AG09309 (cell line): ENCODE results near the gene TRAPPC2B.

ENCODE experiments used
- DNase-seq: peaks from one replicate; pipeline ENCODE4 v3.0.0-alpha.2; 2010; ENCODE audit warnings: low read depth
- H3K4me3 ChIP-seq: 2 replicates; pipeline ENCODE4 v1.5.1; 2011; ENCODE audit warnings: mild to moderate bottlenecking, low read depth, low read length, moderate library complexity; ENCODE audit not compliant: control insufficient read depth
- TF ChIP-seq, protein P1 (sequence below): IDR thresholded peaks from 2 replicates; pipeline ENCODE4 v1.5.1; 2011; ENCODE audit warnings: mild to moderate bottlenecking, low read depth, low read length, inconsistent platforms; ENCODE audit not compliant: insufficient read depth, control insufficient read depth; ENCODE audit errors: missing control alignments

The TRAPPC2B gene

GRCh38 chr19:57362997-57363687, at the start of gene TRAPPC2B, which contains the start of gene ZNF547:
TSS of gene TRAPPC2B (plus strand) at chr19:57363551. CDS start at chr19:57364834, 1,283 bp downstream.
TSS of gene ZNF547 (plus strand) at chr19:57363551. CDS start at chr19:57368556, 5,005 bp downstream.
- peak; percentile 97 for DNase-seq
- TF ChIP-seq, protein P1, sequence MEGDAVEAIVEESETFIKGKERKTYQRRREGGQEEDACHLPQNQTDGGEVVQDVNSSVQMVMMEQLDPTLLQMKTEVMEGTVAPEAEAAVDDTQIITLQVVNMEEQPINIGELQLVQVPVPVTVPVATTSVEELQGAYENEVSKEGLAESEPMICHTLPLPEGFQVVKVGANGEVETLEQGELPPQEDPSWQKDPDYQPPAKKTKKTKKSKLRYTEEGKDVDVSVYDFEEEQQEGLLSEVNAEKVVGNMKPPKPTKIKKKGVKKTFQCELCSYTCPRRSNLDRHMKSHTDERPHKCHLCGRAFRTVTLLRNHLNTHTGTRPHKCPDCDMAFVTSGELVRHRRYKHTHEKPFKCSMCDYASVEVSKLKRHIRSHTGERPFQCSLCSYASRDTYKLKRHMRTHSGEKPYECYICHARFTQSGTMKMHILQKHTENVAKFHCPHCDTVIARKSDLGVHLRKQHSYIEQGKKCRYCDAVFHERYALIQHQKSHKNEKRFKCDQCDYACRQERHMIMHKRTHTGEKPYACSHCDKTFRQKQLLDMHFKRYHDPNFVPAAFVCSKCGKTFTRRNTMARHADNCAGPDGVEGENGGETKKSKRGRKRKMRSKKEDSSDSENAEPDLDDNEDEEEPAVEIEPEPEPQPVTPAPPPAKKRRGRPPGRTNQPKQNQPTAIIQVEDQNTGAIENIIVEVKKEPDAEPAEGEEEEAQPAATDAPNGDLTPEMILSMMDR = no peak
- peak within 1 kb of the TSS; percentile 63 for H3K4me3 ChIP-seq

DNA sequence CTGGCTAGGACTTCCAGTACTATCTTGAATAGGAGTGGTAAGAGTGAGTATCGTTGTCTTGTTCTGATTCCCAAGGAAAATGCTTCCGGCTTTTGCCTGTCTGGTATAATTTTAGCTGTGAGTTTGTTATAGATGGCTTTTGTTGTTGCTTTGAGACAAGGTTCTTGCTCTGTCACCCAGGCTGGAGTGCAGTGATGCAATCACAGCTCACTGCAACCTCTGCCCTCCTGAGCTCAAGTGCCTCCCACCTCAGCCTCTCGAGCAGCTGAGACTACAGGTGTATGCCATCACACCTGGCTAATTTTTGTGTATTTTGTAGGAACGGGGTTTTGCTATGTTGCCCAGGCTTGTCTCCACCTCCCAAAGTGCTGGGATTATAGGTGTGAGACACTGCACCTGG, 49.2 kb upstream of the TRAPPC2B start:
- TF ChIP-seq, protein P1 = no peak

GRCh38 chr19:57317503-57317902, 45.8 kb upstream of the TRAPPC2B start:
- TF ChIP-seq, protein P1 = no peak

More for the DNA sequence above, 49.2 kb upstream of the TRAPPC2B start:
- no peak overlapping the region for H3K4me3 ChIP-seq
- DNase-seq = no peak

DNA sequence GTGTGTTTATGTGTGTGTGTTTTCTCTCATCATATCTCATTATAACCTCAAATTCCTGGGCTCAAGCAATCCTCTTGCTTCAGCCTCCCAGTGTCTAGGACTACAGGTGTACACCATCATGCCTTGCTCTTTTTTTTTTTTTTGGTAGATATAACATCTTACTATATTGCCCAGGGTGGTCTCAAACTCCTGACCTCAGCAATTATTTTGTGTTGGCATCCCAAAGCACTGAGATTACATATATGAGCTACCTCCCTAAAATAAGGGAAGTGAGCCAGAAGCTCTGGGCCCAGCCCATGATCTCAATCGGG, 43.5 kb upstream of the TRAPPC2B start:
- no peak for DNase-seq

More at GRCh38 chr19:57317503-57317902, 45.8 kb upstream of the TRAPPC2B start:
- no peak overlapping the region for H3K4me3 ChIP-seq
- no peak for DNase-seq

DNA sequence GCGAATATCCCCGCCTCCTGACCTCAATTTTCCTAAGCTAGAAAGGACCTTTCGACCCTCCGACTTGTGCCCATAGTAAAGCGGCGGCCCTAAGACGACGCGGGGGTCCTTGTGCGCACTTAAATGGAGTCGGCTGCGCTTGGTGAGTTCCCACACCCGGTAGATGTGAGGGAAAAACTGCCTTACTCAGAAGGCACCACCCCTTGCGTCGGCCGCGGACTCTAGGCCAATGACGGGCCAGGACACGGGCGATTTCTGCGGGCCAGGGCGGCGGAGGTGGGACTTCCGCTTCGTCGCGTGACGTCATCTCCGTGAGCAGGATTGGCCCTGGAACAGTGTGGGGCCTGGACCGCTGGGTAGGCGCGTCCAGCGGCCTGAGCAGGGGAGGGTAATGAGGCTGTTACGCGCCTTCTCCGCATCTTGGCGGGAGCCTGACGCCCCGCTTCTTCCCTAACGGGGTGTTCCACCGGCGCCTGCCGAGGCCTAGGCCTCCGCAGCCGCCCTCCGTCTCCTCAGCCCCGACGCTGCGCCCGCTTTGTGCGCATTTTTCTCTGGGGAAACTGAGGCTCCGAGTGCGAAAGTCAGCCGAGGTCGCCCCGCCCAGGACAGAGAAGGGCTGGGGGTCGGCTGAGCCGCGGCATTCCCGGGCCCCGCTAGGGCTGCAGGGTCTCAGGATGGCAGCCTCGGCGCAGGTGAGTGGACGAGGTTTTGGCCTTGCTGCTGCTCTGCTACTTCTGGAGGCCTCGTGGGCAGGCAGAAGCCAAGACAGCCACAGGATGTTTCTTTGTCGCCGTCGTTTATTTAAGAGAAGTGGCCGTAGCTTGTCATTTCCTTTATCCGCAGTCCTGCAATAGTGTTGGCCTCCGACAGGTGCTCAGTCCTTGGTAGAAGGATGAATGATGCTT, 42.9 kb upstream of the TRAPPC2B start, which contains the start of gene ZNF543:
Gene ZNF543, plus strand, starts transcription at position 293 of the 905 bp plus-strand sequence. Its CDS starts 382 bp downstream, at position 675.
- H3K4me3 ChIP-seq = peak within 1 kb of the TSS; percentile 85
- TF ChIP-seq, protein P1 = no peak
- DNase-seq = peak; percentile 74

More for the DNA sequence above, 43.5 kb upstream of the TRAPPC2B start:
- TF ChIP-seq, protein P1 = no peak
- H3K4me3 ChIP-seq = peak overlapping the region; percentile 85

DNA sequence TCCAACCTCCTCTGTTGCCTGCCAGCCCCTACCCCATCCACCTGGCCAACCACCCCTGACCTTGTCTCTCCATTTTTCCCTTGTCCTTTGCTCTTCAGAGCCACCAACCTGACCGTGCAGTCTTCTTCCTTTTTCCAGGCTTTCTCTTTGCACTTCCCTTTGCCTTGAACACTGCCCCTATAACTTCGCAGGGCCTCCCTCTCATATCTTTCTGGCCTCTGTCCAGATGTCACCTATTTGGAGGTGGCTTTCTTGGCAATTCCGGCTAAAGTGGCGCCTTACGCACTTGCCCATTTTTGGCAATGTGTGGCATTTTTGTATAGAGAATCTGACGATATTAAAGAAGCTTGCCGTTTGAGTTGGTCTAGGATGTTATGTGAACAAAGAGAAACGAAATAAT, 42.2 kb upstream of the TRAPPC2B start:
- TF ChIP-seq, protein P1 = no peak
- DNase-seq = no peak
- H3K4me3 ChIP-seq = peak overlapping the region; percentile 85
